Measurements from ENCODE around the gene NRN1. TPM values are rescaled to one million over a fixed set of nuclear protein-coding genes. Genes with fewer than 3 reads are reported as not detected.

Gene NRN1
- polyA plus RNA-seq, 1 of the 3 experiments (the other 2 are of a cell fraction) = 8.9 TPM

- no peak for TF ChIP-seq FOXM1 (IDR thresholded peaks at IDR 0.05; ENCODE audit: low read depth)
- no peak for TF ChIP-seq USF1 (IDR thresholded peaks at IDR 0.05; ENCODE audit: borderline replicate concordance, low read depth)
- no peak for TF ChIP-seq CTCF (IDR thresholded peaks at IDR 0.05)
- TF ChIP-seq NRF1 (IDR thresholded peaks at IDR 0.05; ENCODE audit: low read depth, low read length) = no peak
- TF ChIP-seq USF2 (IDR thresholded peaks at IDR 0.05; ENCODE audit: borderline replicate concordance, low read depth, low read length) = no peak
- TF ChIP-seq TCF12 (IDR thresholded peaks at IDR 0.05) = no peak
- no peak for TF ChIP-seq ZBTB33 (IDR thresholded peaks at IDR 0.05; ENCODE audit: borderline replicate concordance, low read depth)
- no peak for TF ChIP-seq RXRA (IDR thresholded peaks at IDR 0.05; ENCODE audit: borderline replicate concordance, low read depth)
- no peak for TF ChIP-seq GATA2 (CRISPR knock-in tag; IDR thresholded peaks at IDR 0.05)
- no peak for TF ChIP-seq MEF2A (IDR thresholded peaks at IDR 0.05; ENCODE audit: borderline replicate concordance, low read depth)
- no peak for TF ChIP-seq TEAD4 (IDR thresholded peaks at IDR 0.05; ENCODE audit: borderline replicate concordance, insufficient read depth)
- Histone ChIP-seq H2AFZ (ENCODE audit: low read depth) (no peak overlapping the region), H4K20me1 (ENCODE audit: insufficient read depth) (no peaks in the 10 kb centered on the region), H3K36me3 (replicated peaks in 1 of 2; ENCODE audit: control insufficient read depth in 1 of 2, insufficient read depth in 2 of 2, low read length in 1 of 2) (no peaks in the 10 kb centered on the region), H3K9me2 (no peaks in the 10 kb centered on the region), H3K4me1 (ENCODE audit: control insufficient read depth in 1 of 2, insufficient read depth in 2 of 2, low read depth in 1 of 2, low read length in 1 of 2) (peaks cover 3 to 17% of the 10 kb centered on the region in 2 experiments; a peak in 2 of 4 replicates), H3K4me2 (no peak overlapping the region), H3K79me2 (ENCODE audit: insufficient read depth) (no peaks in the 10 kb centered on the region), H3K9ac (no peak overlapping the region), H3K4me3 (ENCODE audit: low read depth in 2 of 2, low read length in 1 of 2) (no peak overlapping the region), H3F3A (replicated peaks; ENCODE audit: insufficient read depth) (no peaks in the 10 kb centered on the region), H3K27ac (ENCODE audit: low read depth in 2 of 2, low read length in 1 of 2) (no peak overlapping the region), H3K27me3 (ENCODE audit: insufficient read depth) (peaks cover 67% of the 10 kb centered on the region), H3K9me3 (no peaks in the 10 kb centered on the region)
- ChIA-PET POLR2A (no interaction called here), CTCF (interaction anchor here (0.6 to 1.4 kb wide), 3 partner anchors 23 to 529 kb away, joined by 3 to 4 read pairs (median 3); no protein-coding TSS in a partner anchor)
- no peak for DNase-seq
- 74% methylated on average over 34 of the region's 34 CpGs for WGBS (ENCODE audit: low lambda C conversion rate)
These were observed 6.8 kb downstream of the NRN1 start for GRCh38 chr6:5999688-6000608.

Data from SK-N-SH (cell line).